GM19240 (cell line): ENCODE results near the gene SVBP.

Experiments
- DNase-seq: peaks from one replicate; pipeline ENCODE4 v3.0.0; 2011; ENCODE audit warnings: low spot score; ENCODE audit not compliant: insufficient read length

Gene SVBP

DNA sequence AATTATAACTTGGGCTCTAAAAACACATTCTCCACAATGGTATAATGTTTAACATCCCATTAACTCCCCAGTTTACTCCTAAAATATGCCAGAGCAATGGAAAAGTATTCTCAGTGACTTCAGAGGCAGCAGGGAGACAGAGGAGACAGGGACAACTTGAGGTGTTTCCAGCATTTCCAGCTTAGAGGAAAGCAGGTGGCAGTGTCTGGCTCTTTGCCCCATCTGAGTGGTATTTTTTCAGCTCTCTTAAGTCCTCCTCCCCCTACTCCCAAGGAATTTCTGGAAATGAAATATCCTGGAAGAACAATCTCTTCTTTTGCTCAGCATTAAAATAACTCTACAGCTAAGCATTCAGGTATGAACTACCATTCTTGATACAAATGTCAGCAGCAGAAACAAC lies 11.0 kb downstream of the SVBP start:
- DNase-seq = no peak

DNA sequence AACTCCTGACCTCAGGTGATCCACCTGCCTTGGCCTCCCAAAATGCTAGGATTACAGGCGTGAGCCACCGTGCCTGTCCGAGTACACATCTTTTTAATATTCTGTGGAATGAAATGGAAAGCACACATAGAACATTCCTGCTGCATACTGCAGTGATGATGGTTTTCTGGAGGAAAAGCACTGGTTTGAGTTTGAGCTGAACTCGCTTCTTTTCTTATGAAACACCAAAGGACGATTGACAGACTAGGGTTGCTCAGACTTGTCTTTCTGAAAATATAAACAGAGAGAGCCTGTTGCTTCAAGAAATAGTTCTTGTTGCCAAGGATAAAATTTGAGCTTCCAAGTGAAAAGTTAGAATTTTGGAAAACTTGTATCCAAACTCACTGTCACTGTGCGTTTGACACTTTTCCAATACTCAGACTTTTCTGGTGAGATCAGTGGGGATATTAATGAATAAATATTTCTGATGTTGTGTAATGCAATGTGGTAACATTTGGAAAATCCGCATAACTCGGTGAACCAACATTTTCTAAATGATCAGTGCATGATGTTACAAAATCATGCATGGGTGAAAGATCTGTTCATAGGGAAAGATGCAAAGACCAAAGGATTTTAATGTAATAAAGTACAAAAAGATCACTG lies 15.2 kb downstream of the SVBP start:
- DNase-seq = no peak

DNA sequence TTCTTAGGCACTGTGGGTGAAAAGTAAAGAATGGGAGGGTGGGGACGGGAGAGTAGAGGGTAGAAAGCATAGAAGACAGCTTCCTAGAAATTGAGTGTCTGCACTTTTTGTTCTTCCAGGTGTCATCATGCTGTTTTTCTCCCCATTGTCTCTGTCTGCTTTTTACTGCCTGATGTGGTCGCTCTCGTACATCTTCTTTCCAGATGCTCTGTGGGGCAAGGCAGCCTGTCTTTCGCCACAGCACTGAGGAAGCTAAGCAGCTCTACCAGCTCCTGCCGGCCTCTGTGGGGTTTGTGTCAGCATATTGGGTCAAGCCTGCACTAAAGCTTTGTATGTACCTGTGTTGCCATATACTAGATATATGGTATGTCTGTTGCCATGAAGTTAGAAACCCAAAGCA lies 19.2 kb downstream of the SVBP start:
- DNase-seq = no peak

DNA sequence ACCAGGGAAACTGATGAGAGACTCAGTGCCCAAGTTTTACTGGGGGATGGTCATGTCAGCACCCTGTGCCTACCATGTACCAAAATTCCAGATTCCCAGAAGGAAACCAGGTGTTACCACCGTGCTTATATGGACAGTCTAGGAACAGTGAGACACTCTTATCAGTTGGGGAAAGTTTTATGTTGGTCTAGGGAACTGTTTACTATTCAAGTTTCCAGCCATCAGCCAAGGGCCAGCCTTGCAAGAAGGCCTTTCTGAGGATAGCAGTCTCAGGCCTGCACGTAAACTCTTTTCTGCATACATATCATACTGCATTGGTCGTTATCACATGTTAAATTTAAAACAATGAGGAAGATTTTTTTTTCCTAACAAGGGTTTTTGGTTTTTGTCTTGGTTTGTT lies 19.8 kb downstream of the SVBP start:
- no peak for DNase-seq

DNA sequence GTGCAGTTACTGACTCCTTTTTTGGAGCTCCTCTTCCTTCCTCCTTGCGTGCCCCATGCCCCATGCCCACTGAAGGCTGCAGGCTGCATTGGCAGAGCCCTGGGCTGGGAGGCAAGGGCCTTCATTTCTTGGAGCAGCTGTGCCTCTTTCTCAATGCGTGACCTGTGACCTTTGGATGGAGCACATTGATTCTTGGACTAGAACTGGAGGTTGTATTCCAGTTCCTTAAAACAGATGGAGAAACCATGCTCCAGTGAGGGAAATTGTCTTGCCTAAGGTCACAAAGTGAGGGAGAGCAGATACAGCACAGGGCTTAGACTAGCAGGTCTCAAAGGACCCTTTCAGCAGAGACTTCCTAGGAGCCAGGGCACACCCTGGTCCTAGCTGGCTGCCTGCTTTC lies 23.4 kb downstream of the SVBP start:
- no peak for DNase-seq

DNA sequence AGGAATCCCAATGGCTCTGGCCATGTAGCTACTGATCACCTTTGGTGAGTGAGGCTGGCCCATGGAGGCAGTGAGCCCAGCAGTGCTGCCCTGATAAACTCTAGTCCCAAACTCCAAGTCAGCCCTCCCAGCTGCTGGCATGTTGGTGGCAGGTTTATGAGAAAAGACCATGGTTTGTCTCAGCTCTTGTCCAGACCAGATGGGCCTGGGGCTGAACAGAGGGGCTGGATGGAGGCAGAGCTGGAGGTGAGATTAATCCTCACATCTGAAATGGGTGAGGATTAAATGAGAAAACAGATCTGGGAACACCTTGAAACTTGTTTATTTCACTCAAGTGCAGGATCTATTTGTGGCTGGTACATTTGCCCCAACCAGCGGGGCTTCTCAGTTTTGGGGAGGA lies 29.2 kb downstream of the SVBP start:
- no peak for DNase-seq

DNA sequence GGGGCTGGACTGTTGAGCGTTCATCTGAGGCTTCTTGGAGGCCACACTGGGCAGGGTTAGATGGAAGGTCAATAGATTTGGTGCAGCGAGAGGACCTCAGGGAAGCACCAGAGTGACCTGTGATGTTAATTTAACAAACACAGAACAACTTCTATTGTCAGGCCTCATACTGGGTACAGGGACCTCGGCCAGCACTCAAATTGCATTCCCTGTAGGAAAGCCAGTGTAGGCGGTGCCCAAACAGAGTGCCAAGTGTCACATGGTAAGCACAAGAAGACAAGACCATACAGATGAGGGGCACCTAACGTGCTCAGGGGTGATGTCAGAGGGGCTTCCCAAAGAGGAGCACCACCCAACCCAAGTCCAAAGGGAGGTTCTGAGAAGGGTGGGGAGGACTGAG lies 31.1 kb downstream of the SVBP start:
- no peak for DNase-seq

DNA sequence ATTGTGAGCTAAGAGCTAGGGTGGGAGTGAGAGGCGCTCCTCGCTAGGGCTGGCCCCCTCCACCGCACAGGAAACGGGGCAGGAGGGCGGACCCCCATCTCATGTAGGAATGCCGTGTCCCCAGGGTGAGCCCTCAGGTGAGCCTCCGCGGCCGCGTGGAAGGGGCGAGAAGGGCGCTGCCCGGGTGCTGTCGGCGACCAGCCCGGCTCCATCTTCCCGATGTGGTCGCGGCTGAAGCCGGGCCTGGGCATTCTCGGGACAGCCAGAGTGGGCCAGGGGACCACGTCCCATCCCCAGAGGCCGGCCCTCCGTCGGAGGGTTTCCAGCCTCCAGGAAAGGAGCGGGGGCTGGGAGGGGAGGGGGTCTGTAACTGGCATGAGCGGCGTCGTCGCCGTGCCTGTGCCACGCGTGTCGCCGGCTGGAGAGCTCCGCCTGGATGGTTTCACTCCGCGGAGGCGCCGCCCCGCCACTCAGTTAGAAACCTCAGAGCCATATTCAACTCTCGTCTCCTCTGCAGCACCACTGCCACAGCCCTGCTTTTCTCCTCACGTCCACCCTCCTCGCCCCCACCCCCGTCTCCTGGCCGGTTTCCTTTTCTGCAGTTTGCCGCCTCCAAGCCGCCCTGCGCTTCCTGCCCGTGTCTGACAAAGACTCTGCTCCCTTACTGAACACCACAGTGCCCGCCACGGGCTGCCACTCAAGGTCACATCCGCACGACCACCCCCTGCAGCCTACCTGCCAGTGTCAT lies 32.1 kb downstream of the SVBP start, which contains the start of gene TMEM269:
Gene TMEM269 (plus strand): TSS at position 46 of the 748 bp plus-strand sequence. CDS start 4,903 bp downstream, outside the sequence.
- DNase-seq = no peak

DNA sequence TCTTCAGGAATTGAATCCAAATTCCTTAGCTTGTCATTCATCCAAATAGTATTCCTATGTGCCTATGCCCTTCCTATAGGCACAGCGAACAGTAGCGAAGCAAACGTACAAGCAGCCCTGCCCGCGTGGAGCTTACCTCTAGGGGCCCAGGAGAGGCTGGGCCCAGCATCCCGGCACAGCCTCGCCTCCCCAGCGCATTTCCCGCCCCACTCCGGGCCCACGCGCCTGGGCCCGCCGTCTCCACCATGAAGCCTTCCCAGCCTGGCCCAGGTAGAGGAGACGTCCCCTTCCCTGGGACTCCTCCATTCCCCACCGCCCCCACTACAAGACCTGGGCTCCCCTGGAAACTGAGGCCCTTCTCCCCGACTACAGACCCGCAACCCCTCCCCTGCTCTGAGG lies 32.7 kb downstream of the SVBP start:
- DNase-seq = no peak

DNA sequence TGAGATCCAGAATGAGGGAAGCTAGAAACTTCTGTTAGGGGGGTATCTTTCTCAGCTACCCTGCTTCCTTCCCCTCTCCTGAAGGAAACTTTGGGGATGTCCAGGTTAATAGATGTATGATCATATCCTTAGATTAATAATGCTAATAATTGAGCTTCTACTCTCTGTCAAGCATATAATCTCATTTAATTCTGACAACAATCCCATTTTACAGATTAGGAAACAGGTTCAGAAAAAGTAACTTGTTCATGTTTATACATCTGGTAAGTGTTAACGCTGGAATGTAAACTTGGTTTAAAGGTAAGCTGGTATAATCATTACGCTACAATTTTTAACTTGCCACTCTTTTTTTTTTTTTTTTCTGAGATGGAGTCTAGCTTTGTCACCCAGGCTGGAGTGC lies 34.1 kb downstream of the SVBP start:
- no peak for DNase-seq

DNA sequence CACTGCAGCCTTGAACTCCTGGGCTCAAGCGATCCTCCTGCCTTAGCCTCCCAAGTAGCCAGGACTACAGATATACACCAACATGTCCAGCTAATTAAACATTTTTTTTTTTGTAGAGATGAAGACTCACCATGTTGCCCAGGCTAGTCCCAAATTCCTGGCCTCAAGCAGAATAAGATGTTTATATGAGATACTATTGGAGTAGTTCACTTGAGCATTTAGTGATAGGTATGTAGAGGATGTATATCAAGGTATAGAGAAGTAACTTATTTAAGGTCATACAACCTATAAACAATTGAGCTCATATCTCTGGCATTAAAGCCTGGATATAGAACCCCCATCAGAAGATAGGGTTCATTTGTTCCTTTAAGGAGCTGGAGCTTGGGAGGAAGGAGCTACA lies 37.0 kb downstream of the SVBP start:
- no peak for DNase-seq

DNA sequence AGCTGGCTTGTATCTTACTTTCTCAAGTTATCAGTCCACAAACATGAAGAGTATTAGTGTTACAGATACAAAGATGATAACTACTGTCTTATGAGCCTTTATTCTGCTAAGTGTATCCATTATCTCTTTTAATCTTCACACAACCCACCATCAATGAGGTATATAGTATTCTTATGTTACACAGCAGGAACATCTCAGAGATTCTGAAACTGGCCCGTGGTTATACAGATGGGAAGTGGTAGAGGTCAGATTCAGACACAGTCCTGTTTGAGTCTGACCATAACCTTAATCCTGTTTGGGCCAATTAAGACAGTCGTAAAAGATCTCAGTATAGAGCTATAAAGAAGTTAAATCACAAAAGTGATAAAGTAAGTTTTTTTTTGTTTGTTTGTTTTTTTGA lies 37.5 kb downstream of the SVBP start:
- DNase-seq = no peak

DNA sequence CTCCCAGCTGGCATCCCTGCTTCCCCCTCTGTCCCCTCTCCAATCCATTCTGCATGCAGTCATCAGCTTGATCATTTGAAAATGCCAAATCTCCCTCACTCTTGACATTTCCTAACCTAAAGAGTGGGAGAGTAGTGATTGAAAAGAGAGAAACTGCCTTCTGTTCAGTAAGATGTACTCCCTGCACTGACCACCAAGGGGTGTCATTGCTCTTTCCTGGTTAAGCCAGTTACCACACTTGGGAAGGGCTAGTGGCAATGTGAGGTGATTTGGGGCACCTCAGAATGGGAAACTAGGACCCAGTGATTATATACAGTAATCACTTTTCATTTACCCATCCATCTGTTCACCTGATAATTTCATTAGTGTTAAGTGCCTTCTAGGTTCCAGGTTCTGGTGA lies 39.3 kb downstream of the SVBP start:
- DNase-seq = no peak

DNA sequence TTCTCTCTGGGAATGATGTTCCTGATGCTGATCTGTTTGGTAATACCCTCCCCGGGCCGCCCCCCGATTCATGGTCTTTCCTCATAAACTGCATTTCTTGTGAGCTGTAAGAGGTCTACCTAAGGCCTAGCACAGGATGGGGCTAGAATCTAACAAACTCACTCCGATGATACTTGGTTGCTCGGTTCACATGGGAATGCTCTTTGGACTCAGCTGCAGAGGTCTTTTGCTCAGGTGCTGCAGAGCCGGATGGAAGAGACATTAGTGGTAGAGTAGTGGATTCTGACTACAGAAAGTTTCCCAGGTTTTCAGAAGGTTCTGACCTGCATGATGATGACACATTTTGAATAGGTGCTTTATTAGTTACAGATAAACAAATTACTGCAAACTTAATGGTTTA lies 40.7 kb downstream of the SVBP start:
- DNase-seq = no peak

DNA sequence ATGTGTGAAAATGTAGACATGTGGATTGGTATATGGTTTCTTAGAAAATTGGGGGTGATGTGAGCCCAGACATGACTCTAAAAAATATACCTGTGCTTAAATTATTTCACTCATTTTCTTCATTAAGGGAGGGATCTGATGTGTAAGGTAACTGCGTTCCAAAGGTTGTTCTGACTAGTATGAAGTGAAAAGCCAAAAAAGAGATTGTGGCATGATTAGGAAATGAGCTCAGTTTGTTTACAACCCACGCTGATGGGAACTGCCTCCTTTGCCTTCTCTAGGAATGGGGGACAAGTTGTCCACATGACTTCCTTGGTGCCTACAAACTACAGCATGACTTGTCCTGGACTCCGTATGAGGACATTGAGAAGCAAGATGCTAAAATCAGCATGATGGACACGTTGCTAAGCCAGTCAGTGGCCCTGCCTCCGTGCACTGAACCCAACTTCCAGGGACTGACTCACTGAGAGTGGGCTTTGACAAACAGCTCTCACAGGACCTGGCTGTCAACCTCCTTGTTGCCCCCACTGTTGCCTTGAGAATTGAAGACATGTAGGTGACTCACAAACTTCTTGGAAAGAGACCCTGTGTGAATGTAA lies 42.2 kb downstream of the SVBP start:
- no peak for DNase-seq

DNA sequence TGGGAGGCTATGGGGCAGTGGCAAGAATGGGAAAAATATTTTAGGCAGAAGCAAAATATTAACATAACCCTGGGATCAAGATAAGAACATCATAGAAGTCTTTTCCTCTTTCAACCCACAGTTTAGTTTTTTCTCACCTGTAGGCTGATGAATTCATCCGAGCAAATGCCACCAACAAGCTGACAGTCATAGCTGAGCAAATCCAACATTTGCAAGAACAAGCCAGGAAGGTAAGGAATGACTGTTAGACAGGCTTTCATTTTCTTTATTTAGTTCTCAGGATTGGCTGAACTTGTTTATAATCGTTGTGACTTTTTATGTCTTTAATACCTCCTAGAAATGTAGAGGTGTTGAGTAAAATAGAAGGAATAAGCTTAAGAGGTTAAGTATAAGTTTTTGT lies 43.8 kb downstream of the SVBP start:
- DNase-seq = no peak

DNA sequence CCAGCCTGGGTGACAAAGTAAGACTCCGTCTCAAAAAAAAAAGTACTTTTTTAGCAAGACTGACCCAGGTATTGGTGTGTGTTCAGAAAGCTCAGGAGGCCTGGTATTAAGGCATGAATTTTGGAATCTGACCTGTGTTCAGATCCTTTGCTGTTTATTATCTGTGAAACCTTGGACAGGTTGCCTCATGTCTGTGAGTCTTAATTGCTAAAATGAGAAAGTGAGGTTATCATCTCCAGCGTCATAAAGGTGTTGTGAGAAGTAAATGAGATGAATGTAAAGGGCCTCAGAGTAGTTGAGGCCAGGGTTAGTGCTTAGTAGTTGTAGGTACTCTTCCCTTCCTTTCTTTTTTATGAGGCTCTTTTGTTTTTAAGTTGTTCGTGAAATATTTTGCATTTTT lies 47.4 kb downstream of the SVBP start:
- DNase-seq = no peak

DNA sequence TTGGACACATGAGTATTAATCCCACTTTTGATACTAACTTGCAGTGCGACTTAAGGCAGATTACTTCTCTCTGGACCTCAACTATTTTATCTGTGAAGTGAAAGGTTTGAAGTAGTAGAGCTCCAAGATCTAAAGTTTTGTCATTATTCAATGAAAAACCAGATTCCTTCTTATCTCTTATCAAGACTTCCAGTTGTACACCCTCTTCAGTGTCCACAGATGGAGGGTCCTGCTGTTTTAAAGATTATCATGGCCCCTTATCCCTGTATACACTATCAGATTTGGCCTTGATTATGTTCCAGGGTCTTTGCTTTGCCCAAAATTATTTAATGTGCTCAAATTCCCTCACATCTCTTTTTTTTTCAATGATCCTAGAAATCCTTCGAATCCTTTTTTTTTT lies 49.0 kb downstream of the SVBP start:
- no peak for DNase-seq

DNA sequence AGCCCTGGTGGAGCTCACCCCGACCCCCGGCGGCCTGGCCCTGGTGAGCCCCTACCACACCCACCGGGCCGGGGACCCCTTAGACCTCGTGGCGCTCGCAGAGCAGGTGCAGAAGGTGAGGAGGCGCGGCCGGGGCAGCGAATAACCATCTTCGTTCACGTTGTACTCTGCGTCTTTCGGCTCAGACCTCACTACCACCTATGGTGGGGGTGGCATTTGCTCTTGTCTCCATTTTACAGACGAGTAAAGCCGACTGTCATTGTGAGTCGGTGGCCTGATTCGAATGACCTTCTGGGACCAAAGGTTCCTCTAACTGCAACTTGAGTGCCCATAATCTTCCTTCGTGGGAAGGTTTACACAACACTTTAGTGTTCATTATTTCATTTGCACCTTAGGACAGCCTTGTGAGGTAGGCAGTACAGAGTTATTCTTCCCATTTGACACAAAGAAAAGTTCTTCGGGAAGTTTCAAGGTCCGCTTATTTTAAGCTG lies 49.6 kb downstream of the SVBP start:
- no peak for DNase-seq

DNA sequence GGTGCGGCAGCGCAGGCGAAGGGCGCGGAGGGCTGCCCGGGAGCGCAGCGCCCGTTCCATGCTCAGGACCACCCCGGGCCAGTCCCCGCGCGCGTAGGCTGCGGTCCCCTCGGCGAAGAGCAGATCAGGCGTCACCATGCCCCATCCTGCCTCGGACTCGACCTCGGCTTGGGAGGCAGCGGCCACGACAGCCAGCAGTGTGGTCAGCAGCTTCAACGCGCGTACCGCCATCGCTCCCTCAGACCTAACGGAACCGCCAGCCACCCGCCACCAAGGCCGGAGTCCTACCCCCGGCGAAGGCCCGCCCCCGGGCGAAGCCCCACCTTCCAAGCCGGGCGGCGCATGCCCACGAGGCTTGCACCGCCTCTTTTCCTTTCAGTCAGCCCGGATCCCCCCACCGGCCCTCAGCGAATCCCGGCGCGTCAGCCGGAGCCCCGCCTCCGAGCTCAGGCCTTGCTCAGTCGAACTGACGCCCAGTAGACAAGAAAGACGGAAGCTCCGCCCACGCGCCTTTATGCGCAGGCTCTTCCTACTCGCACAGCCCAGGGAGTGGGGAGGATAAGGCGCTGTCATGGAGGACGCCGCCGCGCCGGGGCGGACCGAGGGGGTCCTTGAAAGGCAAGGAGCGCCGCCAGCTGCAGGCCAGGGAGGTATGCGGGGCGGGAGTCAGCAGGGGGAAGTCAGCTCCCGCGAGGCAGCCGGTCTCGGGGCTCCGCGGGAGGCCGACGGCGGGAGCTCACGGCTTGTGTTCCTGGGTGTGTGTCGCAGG lies 50.3 kb downstream of the SVBP start, which contains the start of the genes C1orf50 and P3H1:
Gene C1orf50 (plus strand): TSS at position 509 of the 769 bp plus-strand sequence. CDS start 63 bp downstream, at position 572.
Gene P3H1 (minus strand): TSS at position 288 of the 769 bp plus-strand sequence. CDS start 57 bp downstream, at position 231.
- DNase-seq = peak; percentile 83
